Panc1 (cell line): ENCODE results near the gene F3. TPM values are rescaled to one million over a fixed set of nuclear protein-coding genes. Genes with fewer than 3 reads are reported as not detected.

ENCODE experiments used
- ATAC-seq: fragments of 200-7000 bp; cut with Tn5 transposase; 2 replicates; pipeline ENCODE4 v1.9.1; 2020; ENCODE audit warnings: mild to moderate bottlenecking, moderate library complexity
- BruUV-seq: library from RNA; stranded (reverse); fragments of 400-500 nt; replicated peaks from 2 replicates; lab custom pipeline; 2021; lab: Mats Ljungman, UMichigan
- CTCF ChIA-PET: fragments of 300-600 bp; sonication (Branson Sonifier 250); formaldehyde crosslinking; loops from one replicate; lab custom pipeline; 2022; ENCODE audit warnings: antibody characterized with exemption; lab: Charles Lee
- POLR2A ChIA-PET: fragments of 300-600 bp; sonication (Branson Sonifier 250); formaldehyde crosslinking; loops from one replicate; lab custom pipeline; 2022; ENCODE audit warnings: antibody characterized with exemption; lab: Charles Lee
- DNase-seq: peaks from one replicate; pipeline ENCODE4 v3.0.0-alpha.2; 2010; ENCODE audit warnings: low read depth, low spot score
- H3K27ac ChIP-seq: 2 replicates; pipeline ENCODE4 v1.5.1; 2011; ENCODE audit warnings: mild to moderate bottlenecking, low read length, inconsistent platforms
- H3K27me3 ChIP-seq: fragments of 200-500 bp; sonication (Bioruptor generic); 2 replicates; pipeline ENCODE4 v1.6.0; 2014; ENCODE audit warnings: low read length, inconsistent platforms; ENCODE audit not compliant: control insufficient read depth, insufficient read depth
- H3K36me3 ChIP-seq: fragments of 200-500 bp; sonication (Bioruptor generic); 2 replicates; pipeline ENCODE4 v1.5.1; 2014; ENCODE audit warnings: inconsistent platforms, mild to moderate bottlenecking, low read length, moderate library complexity; ENCODE audit not compliant: control insufficient read depth, insufficient read depth
- H3K4me1 ChIP-seq: 2 replicates; pipeline ENCODE4 v1.5.1; 2011; ENCODE audit warnings: inconsistent platforms, mild to moderate bottlenecking, low read length, moderate library complexity; ENCODE audit not compliant: control insufficient read depth, insufficient read depth
- H3K4me3 ChIP-seq, 2 experiments: 2 replicates each; pipeline ENCODE4 v1.5.1; 2011 to 2012; ENCODE audit warnings: low read depth in 2 of 2, low read length in 2 of 2, mild to moderate bottlenecking in 2 of 2, inconsistent platforms in 1 of 2, moderate library complexity in 1 of 2
- H3K9me3 ChIP-seq: fragments of 200-500 bp; sonication (Bioruptor generic); 2 replicates; pipeline ENCODE4 v1.5.1; 2014; ENCODE audit warnings: low read depth, mild to moderate bottlenecking, inconsistent platforms, low read length, moderate library complexity; ENCODE audit not compliant: control insufficient read depth, insufficient read depth
- CTCF ChIP-seq: fragments of 450-650 bp; IDR thresholded peaks from 2 replicates; pipeline ENCODE4 v1.5.1; 2017; ENCODE audit warnings: mild to moderate bottlenecking
- POLR2AphosphoS5 ChIP-seq: IDR thresholded peaks from 2 replicates; pipeline ENCODE4 v1.6.1; 2012; ENCODE audit warnings: mild to moderate bottlenecking, low read depth, low read length, moderate library complexity
- REST ChIP-seq, 2 experiments: IDR thresholded peaks; 2 replicates each; pipeline ENCODE4 v1.6.1; 2011 to 2012; ENCODE audit warnings: low read depth in 2 of 2, control low read depth in 1 of 2, low read length in 1 of 2, mild to moderate bottlenecking in 1 of 2, moderate library complexity in 1 of 2; ENCODE audit not compliant: insufficient read depth in 1 of 2
- SIN3A ChIP-seq: IDR thresholded peaks from 2 replicates; pipeline ENCODE4 v1.6.1; 2012; ENCODE audit warnings: low read depth, mild to moderate bottlenecking, low read length, moderate library complexity, borderline replicate concordance; ENCODE audit not compliant: insufficient read depth
- TCF7L2 ChIP-seq: IDR thresholded peaks from 2 replicates; pipeline ENCODE4 v1.6.1; 2011; ENCODE audit warnings: mild to moderate bottlenecking, low read depth, low read length, inconsistent platforms
- in situ Hi-C: cut with HindIII; loops from 2 replicates; pipeline ENCODE4 v1.10.0; 2016; ENCODE audit warnings: low sequenced_read_pairs, low pct_unique_long_range_greater_than_20kb
- intact Hi-C: fragments of 100-400 bp; cut with micrococcal nuclease; formaldehyde crosslinking; loops from one replicate; pipeline ENCODE4 v1.10.0; 2022; ENCODE audit not compliant: unreplicated experiment
- total RNA-seq: library from RNA; stranded (reverse); gene quantifications from one replicate; pipeline ENCODE4 v1.2.1, GENCODE V29; 2021; ENCODE audit not compliant: unreplicated experiment

F3 gene
- total RNA-seq, 1 experiment from 2014 or later, result 2.6 TPM

- Histone ChIP-seq H3K4me3 (no peak overlapping the region), H3K27ac (no peak overlapping the region), H3K27me3 (no peaks in the 10 kb centered on the region), H3K36me3 (no peaks in the 10 kb centered on the region), H3K4me1 (no peaks in the 10 kb centered on the region), H3K9me3 (no peaks in the 10 kb centered on the region)
- ATAC-seq (no peak), DNase-seq (no peak)
- CTCF ChIA-PET, result no interaction called here
- no TSS peak for BruUV-seq
- intact Hi-C loops, result no loop called here
- POLR2A ChIA-PET, result no interaction called here
- in situ Hi-C loops, result no loop called here
- TF ChIP-seq CTCF, result no peak
- no peak for TF ChIP-seq POLR2AphosphoS5
- no peak for TF ChIP-seq TCF7L2
- no peak for TF ChIP-seq REST (IDR thresholded peaks at IDR 0.05; ENCODE audit: insufficient read depth in 1 of 2, low read depth in 2 of 2, low read length in 1 of 2)
- no peak for TF ChIP-seq SIN3A
Measured at GRCh38 chr1:94589728-94590127, 48.2 kb upstream of the F3 start.

- Histone ChIP-seq H3K4me3 (no peak overlapping the region), H3K36me3 (no peaks in the 10 kb centered on the region), H3K27ac (no peak overlapping the region), H3K4me1 (no peaks in the 10 kb centered on the region), H3K27me3 (no peaks in the 10 kb centered on the region), H3K9me3 (no peaks in the 10 kb centered on the region)
- POLR2A ChIA-PET, result no interaction called here
- intact Hi-C loops, result no loop called here
- ATAC-seq, result no peak
- DNase-seq, result no peak
- no peak for TF ChIP-seq SIN3A
- TF ChIP-seq POLR2AphosphoS5, result no peak
- no peak for TF ChIP-seq REST (IDR thresholded peaks at IDR 0.05; ENCODE audit: insufficient read depth in 1 of 2, low read depth in 2 of 2, low read length in 1 of 2)
- no peak for TF ChIP-seq CTCF
- no peak for TF ChIP-seq TCF7L2
- no TSS peak for BruUV-seq
- in situ Hi-C loops, result no loop called here
- CTCF ChIA-PET, result interaction anchor here (0.7 kb wide), 1 partner anchor 222 kb away, joined by 6 read pairs; no protein-coding TSS in a partner anchor
Measured at GRCh38 chr1:94582565-94582964, 41.0 kb upstream of the F3 start.
